ENCODE results near the gene NRL. TPM values are rescaled to one million over a fixed set of nuclear protein-coding genes. Genes with fewer than 3 reads are reported as not detected.

Gene NRL
- total and polyA plus RNA-seq, 10 of the 15 experiments (the other 5 are each of a cell fraction or from before 2014, with no cell fraction given): 0.11 to 4.4 (median 2.2) TPM

DNA sequence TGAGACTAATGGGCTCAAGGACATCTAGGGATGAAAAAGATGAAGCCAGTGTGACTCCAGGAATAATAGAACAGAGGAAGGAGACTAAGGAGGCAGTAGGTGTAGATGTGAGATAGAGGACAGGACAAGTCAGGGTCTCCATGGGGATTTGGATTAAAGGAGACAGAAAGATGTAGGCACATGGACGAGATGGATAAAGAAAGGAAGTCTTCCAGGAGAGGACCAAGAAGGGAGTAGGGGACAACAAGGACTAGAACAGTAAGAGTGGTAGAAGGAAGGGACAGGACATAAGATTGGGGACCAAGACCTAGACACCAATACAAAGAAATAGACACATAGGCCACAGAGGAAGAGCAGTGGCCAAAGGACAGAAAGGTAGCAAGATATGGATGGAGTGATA, 27.7 kb downstream of the NRL start:
- Histone ChIP-seq H3K4me3 (no peak overlapping the region), H3K79me2 (ENCODE audit: control insufficient read depth, insufficient read depth, low read length) (no peaks in the 10 kb centered on the region), H2AFZ (ENCODE audit: control insufficient read depth, low read depth, low read length) (no peak overlapping the region), H3K9me3 (replicated peaks; ENCODE audit: control insufficient read depth, insufficient read depth, low read length) (no peaks in the 10 kb centered on the region), H3K4me1 (ENCODE audit: control insufficient read depth, insufficient read depth, low read length) (0 out of 2 replicates have a peak, but pooled peaks cover under 1% of the 10 kb centered on the region), H3K4me2 (ENCODE audit: control insufficient read depth, insufficient read depth) (no peak overlapping the region), H3K27me3 (replicated peaks in 1 of 2; ENCODE audit: control insufficient read depth in 2 of 2, insufficient read depth in 2 of 2, low read length in 1 of 2) (no peaks in the 10 kb centered on the region), H3K36me3 (ENCODE audit: control insufficient read depth in 2 of 2, insufficient read depth in 2 of 2, low read length in 1 of 2) (no peaks in the 10 kb centered on the region), H3K9ac (ENCODE audit: control insufficient read depth, insufficient read depth, low read length) (no peak overlapping the region), H3K27ac (ENCODE audit: control insufficient read depth, insufficient read depth) (no peak overlapping the region), H4K20me1 (ENCODE audit: control insufficient read depth, insufficient read depth) (no peaks in the 10 kb centered on the region)
- no peak for FAIRE-seq
- TF ChIP-seq, protein P1, sequence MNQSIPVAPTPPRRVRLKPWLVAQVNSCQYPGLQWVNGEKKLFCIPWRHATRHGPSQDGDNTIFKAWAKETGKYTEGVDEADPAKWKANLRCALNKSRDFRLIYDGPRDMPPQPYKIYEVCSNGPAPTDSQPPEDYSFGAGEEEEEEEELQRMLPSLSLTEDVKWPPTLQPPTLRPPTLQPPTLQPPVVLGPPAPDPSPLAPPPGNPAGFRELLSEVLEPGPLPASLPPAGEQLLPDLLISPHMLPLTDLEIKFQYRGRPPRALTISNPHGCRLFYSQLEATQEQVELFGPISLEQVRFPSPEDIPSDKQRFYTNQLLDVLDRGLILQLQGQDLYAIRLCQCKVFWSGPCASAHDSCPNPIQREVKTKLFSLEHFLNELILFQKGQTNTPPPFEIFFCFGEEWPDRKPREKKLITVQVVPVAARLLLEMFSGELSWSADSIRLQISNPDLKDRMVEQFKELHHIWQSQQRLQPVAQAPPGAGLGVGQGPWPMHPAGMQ (IDR thresholded peaks at IDR 0.05; ENCODE audit: borderline replicate concordance): 0 out of 2 replicates have a peak, but pooled peaks have one; percentile 17
- no peak for TF ChIP-seq NR2C1 (IDR thresholded peaks at IDR 0.05)
- RAD21 ChIA-PET (ENCODE audit: unreplicated experiment): interaction anchor here (1.0 to 1.3 kb wide), 2 partner anchors 22 to 29 kb away, joined by 5 to 6 read pairs; no protein-coding TSS in a partner anchor
- no peak for DNase-seq (ENCODE audit: low read depth, low spot score)
- WGBS (ENCODE audit: insufficient coverage, insufficient replicate concordance, low lambda C conversion rate, missing lambda C conversion rate): 17% methylated on average over 1 of the region's 1 CpG
- POLR2A ChIA-PET: interaction anchor here (1.0 kb wide), 1 partner anchor 20 kb away, joined by 3 read pairs; no protein-coding TSS in a partner anchor
- no peak for ATAC-seq
- intact Hi-C loops (cut with micrococcal nuclease; ENCODE audit: unreplicated experiment): no loop called here
- SMC1A ChIA-PET (ENCODE audit: uncharacterized antibody, unreplicated experiment): interaction anchor here (1.1 to 2.6 kb wide), 2 partner anchors 21 to 74 kb away, joined by 3 to 8 read pairs; partner anchors contain the start of gene IRF9
- BruUV-seq (replicated peaks): no TSS peak
- CTCF ChIA-PET: interaction anchor here (0.6 to 3.2 kb wide), 4 partner anchors 22 to 497 kb away, joined by 3 to 17 read pairs (median 4); partner anchors contain the start of gene IRF9
- in situ Hi-C loops (cut with MboI): loop anchor here (5.0 kb wide), 1 partner anchor 75 kb away; no protein-coding TSS in a partner anchor

DNA sequence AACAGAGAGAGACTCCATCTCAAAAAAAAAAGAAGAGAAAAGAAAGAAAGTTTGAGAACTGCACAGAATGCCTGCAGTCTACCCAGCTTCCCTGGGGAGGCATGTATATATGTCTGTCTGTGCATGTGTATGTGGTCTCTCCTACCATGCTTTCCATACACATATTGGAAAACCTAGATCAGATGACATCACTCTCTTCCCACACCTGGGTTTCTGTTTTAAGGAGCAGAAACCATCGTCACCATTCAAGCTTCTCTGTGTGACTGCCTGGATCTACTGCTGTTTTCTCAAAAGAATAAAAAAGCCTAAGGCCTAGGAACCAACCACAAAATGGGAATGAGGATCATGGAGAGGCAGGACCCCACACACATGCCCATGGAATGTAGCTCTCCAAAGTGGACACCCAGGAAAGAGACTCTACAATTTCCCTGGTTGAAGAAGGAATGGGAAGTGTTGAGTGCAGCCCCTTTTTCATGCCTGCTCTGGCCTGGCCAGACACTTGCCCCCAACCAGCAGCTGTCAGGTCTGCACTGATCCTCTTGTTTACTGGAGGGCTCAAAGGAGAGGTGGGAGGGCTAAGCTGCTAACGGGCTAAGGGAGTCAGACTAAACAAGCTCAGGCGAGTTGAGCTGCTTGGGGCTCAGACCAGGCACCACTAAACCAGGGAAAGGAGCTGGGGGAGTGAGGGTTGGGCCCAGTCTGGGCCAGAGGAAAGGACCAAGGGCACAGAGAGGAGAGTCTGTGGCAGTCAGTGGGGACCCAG, 28.4 kb downstream of the NRL start:
- no TSS peak for BruUV-seq (replicated peaks)
- no peak overlapping the region for H3K9ac ChIP-seq (ENCODE audit: control insufficient read depth, insufficient read depth, low read length)
- FAIRE-seq: no peak
- TF ChIP-seq NFYB (IDR thresholded peaks at IDR 0.05; ENCODE audit: insufficient read depth, low read depth, low read length): no peak
- TF ChIP-seq JUND (IDR thresholded peaks at IDR 0.05; ENCODE audit: low read depth, low read length): no peak
- TF ChIP-seq MTA3 (IDR thresholded peaks at IDR 0.05; ENCODE audit: borderline replicate concordance, low read length): no peak
- TF ChIP-seq KDM1A (IDR thresholded peaks at IDR 0.05; ENCODE audit: borderline replicate concordance): no peak
- TF ChIP-seq CHD4 (IDR thresholded peaks at IDR 0.05): no peak
- TF ChIP-seq, protein P2, sequence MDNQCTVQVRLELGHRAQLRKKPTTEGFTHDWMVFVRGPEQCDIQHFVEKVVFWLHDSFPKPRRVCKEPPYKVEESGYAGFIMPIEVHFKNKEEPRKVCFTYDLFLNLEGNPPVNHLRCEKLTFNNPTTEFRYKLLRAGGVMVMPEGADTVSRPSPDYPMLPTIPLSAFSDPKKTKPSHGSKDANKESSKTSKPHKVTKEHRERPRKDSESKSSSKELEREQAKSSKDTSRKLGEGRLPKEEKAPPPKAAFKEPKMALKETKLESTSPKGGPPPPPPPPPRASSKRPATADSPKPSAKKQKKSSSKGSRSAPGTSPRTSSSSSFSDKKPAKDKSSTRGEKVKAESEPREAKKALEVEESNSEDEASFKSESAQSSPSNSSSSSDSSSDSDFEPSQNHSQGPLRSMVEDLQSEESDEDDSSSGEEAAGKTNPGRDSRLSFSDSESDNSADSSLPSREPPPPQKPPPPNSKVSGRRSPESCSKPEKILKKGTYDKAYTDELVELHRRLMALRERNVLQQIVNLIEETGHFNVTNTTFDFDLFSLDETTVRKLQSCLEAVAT (IDR thresholded peaks at IDR 0.05): no peak
- TF ChIP-seq ASH2L (IDR thresholded peaks at IDR 0.05; ENCODE audit: borderline replicate concordance, low read depth): no peak
- TF ChIP-seq, protein P3, sequence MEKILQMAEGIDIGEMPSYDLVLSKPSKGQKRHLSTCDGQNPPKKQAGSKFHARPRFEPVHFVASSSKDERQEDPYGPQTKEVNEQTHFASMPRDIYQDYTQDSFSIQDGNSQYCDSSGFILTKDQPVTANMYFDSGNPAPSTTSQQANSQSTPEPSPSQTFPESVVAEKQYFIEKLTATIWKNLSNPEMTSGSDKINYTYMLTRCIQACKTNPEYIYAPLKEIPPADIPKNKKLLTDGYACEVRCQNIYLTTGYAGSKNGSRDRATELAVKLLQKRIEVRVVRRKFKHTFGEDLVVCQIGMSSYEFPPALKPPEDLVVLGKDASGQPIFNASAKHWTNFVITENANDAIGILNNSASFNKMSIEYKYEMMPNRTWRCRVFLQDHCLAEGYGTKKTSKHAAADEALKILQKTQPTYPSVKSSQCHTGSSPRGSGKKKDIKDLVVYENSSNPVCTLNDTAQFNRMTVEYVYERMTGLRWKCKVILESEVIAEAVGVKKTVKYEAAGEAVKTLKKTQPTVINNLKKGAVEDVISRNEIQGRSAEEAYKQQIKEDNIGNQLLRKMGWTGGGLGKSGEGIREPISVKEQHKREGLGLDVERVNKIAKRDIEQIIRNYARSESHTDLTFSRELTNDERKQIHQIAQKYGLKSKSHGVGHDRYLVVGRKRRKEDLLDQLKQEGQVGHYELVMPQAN (conservative IDR thresholded peaks at IDR 0.05): no peak

More for the DNA sequence above, 28.4 kb downstream of the NRL start:
- no peak overlapping the region for H3K4me2 ChIP-seq (ENCODE audit: control insufficient read depth, insufficient read depth)
- H3K27me3 ChIP-seq (replicated peaks in 1 of 2; ENCODE audit: control insufficient read depth in 2 of 2, insufficient read depth in 2 of 2, low read length in 1 of 2): no peaks in the 10 kb centered on the region
- no peaks in the 10 kb centered on the region for H3K79me2 ChIP-seq (ENCODE audit: control insufficient read depth, insufficient read depth, low read length)
- ChIA-PET SMC1A (ENCODE audit: uncharacterized antibody, unreplicated experiment) (interaction anchor here (1.1 to 2.6 kb wide), 3 partner anchors 22 to 75 kb away, joined by 3 to 8 read pairs (median 4); partner anchors contain the start of gene IRF9), RAD21 (ENCODE audit: unreplicated experiment) (interaction anchor here (1.0 to 1.3 kb wide), 3 partner anchors 19 to 28 kb away, joined by 3 to 6 read pairs (median 5); no protein-coding TSS in a partner anchor), POLR2A (interaction anchor here (1.0 kb wide), 1 partner anchor 20 kb away, joined by 3 read pairs; no protein-coding TSS in a partner anchor), CTCF (interaction anchor here (0.6 to 3.2 kb wide), 5 partner anchors 16 to 496 kb away, joined by 3 to 17 read pairs (median 4); partner anchors contain the start of gene IRF9)
- in situ Hi-C loops (cut with MboI): loop anchor here (5.0 kb wide), 1 partner anchor 74 kb away; no protein-coding TSS in a partner anchor
- no peak overlapping the region for H2AFZ ChIP-seq (ENCODE audit: control insufficient read depth, low read depth, low read length)
- ATAC-seq (no peak), DNase-seq (ENCODE audit: low read depth, low spot score) (no peak)
- 0 out of 2 replicates have a peak, but pooled peaks cover 3% of the 10 kb centered on the region for H3K4me1 ChIP-seq (ENCODE audit: control insufficient read depth, insufficient read depth, low read length)
- no peak overlapping the region for H3K27ac ChIP-seq (ENCODE audit: control insufficient read depth, insufficient read depth)
- WGBS (ENCODE audit: insufficient coverage, insufficient replicate concordance, low lambda C conversion rate, missing lambda C conversion rate): 69% methylated on average over 3 of the region's 3 CpGs
- no peaks in the 10 kb centered on the region for H3K9me3 ChIP-seq (replicated peaks; ENCODE audit: control insufficient read depth, insufficient read depth, low read length)
- H3K36me3 ChIP-seq (ENCODE audit: control insufficient read depth in 2 of 2, insufficient read depth in 2 of 2, low read length in 1 of 2): no peaks in the 10 kb centered on the region
- no peaks in the 10 kb centered on the region for H4K20me1 ChIP-seq (ENCODE audit: control insufficient read depth, insufficient read depth)
- H3K4me3 ChIP-seq: no peak overlapping the region
- intact Hi-C loops (cut with micrococcal nuclease; ENCODE audit: unreplicated experiment): no loop called here

All from GM12878 (cell line).